ENCODE measurements around the gene GTPBP3. TPM values are rescaled to one million over a fixed set of nuclear protein-coding genes. Genes with fewer than 3 reads are reported as not detected.

The GTPBP3 gene
- total and polyA plus RNA-seq, 9 of the 15 experiments (the other 6 are each of a cell fraction or from before 2014, with no cell fraction given): 4.9 to 124 (median 22.6) TPM

- intact Hi-C loops (cut with micrococcal nuclease): no loop called here
- DNase-seq (ENCODE audit: extremely low read depth in 1 of 4, low spot score in 3 of 4) (peak in 3 of 4 experiments; percentile 21 to 63 (median 61)), ATAC-seq (no peak), FAIRE-seq (no peak)
- Histone ChIP-seq H4K20me1 (replicated peaks; ENCODE audit: control insufficient read depth, insufficient read depth, low read length) (no peaks in the 10 kb centered on the region; the same call in 1 of the 2 replicates), H3K9me3 (replicated peaks; ENCODE audit: control insufficient read depth, insufficient read depth, low read depth, low read length) (no peaks in the 10 kb centered on the region; the same call in 1 of the 2 replicates), H2AFZ (ENCODE audit: low read depth, low read length) (peak overlapping the region; percentile 65), H3K4me3 (peak overlapping the region; percentile 44), H3K79me2 (ENCODE audit: control insufficient read depth, insufficient read depth, low read length) (no peaks in the 10 kb centered on the region), H3K27me3 (ENCODE audit: control insufficient read depth in 2 of 2, insufficient read depth in 2 of 2, low read length in 2 of 2) (no peaks in the 10 kb centered on the region), H3K27ac (ENCODE audit: extremely low read depth, low read depth, low read length) (0 out of 3 replicates have a peak overlapping the region, but pooled peaks have one; percentile 48), H3K4me2 (ENCODE audit: insufficient read depth, low read length) (peak overlapping the region; percentile 60), H3K9ac (ENCODE audit: insufficient read depth in 1 of 2, low read depth in 2 of 2, low read length in 2 of 2) (peak overlapping the region; percentile 46 to 86; a peak in 3 of 4 replicates), H3K9me1 (ENCODE audit: control insufficient read depth, insufficient read depth, low read length) (peaks cover 4% of the 10 kb centered on the region), H3K4me1 (replicated peaks in 1 of 2; ENCODE audit: control insufficient read depth in 2 of 2, insufficient read depth in 2 of 2, low read length in 2 of 2) (peaks cover 15 to 64% of the 10 kb centered on the region in 2 experiments; a peak in 4 of 5 replicates), H3K36me3 (ENCODE audit: control insufficient read depth, insufficient read depth, low read length) (peaks cover 10% of the 10 kb centered on the region; the same call in 1 of the 3 replicates)
- CTCF ChIA-PET (ENCODE audit: low intra/inter-chr PET ratio): no interaction called here
- BruUV-seq (replicated peaks): no TSS peak
- POLR2A ChIA-PET: no interaction called here
- in situ Hi-C loops (cut with MboI): no loop called here
- WGBS (ENCODE audit: insufficient coverage, low coverage, missing lambda C conversion rate): 69% methylated on average over 11 of the region's 94 CpGs
- peak; percentile 98 for TF ChIP-seq ZBTB33 (CRISPR knock-in tag; IDR thresholded peaks at IDR 0.05)
- TF ChIP-seq ZNF24 (IDR thresholded peaks at IDR 0.05): no peak
- TF ChIP-seq RHOXF2B (CRISPR knock-in tag; conservative IDR thresholded peaks at IDR 0.05): no peak
- no peak for TF ChIP-seq ZFP36 (IDR thresholded peaks at IDR 0.05; ENCODE audit: low read depth, low read length, partially characterized antibody)
- no peak for TF ChIP-seq BACH1 (tag; IDR thresholded peaks at IDR 0.05)
- no peak for TF ChIP-seq ZFP30 (CRISPR knock-in tag; IDR thresholded peaks at IDR 0.05; ENCODE audit: borderline replicate concordance)
- TF ChIP-seq ZNF347 (CRISPR knock-in tag; IDR thresholded peaks at IDR 0.05; ENCODE audit: low read depth): no peak
- TF ChIP-seq TCF3 (CRISPR knock-in tag; IDR thresholded peaks at IDR 0.05): no peak
- TF ChIP-seq MEF2D (tag; conservative IDR thresholded peaks at IDR 0.05; ENCODE audit: low read depth): no peak
- no peak for TF ChIP-seq SRSF9 (IDR thresholded peaks at IDR 0.05; ENCODE audit: borderline replicate concordance, low read depth, low read length)
- TF ChIP-seq TFAP4 (CRISPR knock-in tag; IDR thresholded peaks at IDR 0.05; ENCODE audit: borderline replicate concordance): no peak
- no peak for TF ChIP-seq SFPQ (IDR thresholded peaks at IDR 0.05; ENCODE audit: low read depth, low read length)
- no peak for TF ChIP-seq CEBPB (tag; IDR thresholded peaks at IDR 0.05)
- no peak for TF ChIP-seq MBD2 (IDR thresholded peaks at IDR 0.05; ENCODE audit: borderline replicate concordance, low read depth)
- TF ChIP-seq ZKSCAN8 (CRISPR knock-in tag; IDR thresholded peaks at IDR 0.05): no peak
These were observed 8.6 kb upstream of the GTPBP3 start for GRCh38 chr19:17328517-17329365.
